ENCODE measurements around the gene CDK11B.
"Not testable (repeated sequence)": the region's sequence is repeated elsewhere in the genome, so short reads cannot be mapped to it uniquely, and the experiment has no call there.

Gene CDK11B

DNA sequence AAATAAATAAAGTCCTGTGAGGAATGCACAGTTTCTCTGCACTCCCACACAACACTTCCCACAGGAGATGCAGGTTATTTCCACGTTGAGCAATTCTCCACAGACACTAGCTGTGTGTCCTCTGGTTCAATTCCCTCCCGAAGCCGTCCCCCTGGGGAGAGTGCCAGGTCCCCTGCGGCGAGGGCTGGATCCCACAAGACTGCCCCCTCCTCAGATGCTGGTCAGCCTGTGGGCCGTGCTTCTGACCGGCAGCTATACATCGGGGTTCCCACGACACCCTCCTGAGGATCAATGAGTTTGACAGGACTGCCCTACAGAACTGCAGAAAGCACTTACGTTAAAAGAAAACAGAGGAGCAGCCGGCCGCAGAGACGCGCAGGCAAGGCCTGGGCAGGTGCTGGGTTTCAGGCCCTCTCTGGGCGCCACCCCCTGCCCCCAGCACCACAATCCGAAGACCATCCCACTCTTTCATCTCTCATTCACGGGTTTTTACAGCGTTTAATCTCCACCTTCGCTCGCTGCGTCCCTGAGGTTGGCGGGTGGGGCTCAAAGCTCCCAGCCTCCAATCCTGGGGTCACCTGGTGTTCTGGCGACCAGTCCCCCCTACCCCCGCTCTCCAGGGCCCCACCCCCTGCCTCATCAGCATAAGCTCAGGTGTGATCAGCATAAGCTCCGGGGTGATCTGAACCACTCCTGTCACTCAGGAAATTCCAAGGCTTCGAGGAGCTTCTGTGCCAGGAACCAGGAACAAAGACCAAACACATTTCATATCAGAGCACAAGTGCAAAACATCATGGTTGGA lies 24.5 kb upstream of the CDK11B start:
- no peak for DNase-seq

DNA sequence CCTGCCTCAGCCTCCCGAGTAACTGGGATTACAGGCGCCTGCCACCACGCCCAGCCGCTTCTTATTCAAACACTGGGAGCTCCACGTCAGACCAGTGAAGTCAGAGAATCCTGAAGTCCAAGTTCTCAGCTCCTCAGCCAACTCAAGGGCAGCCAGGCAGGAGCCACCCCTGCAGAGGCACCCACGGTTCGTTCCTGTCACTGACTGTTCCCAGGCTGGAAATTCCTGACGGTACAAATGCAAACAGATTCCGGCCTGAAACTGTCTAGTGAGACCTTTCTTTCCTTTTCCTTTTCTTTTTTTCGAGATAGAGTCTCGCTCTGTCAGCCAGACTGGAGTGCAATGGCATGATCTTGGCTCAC lies 22.1 kb upstream of the CDK11B start:
- DNase-seq, result no peak

- DNase-seq, result no peak
These were observed 21.5 kb upstream of the CDK11B start for GRCh38 chr1:1680031-1680911.

DNA sequence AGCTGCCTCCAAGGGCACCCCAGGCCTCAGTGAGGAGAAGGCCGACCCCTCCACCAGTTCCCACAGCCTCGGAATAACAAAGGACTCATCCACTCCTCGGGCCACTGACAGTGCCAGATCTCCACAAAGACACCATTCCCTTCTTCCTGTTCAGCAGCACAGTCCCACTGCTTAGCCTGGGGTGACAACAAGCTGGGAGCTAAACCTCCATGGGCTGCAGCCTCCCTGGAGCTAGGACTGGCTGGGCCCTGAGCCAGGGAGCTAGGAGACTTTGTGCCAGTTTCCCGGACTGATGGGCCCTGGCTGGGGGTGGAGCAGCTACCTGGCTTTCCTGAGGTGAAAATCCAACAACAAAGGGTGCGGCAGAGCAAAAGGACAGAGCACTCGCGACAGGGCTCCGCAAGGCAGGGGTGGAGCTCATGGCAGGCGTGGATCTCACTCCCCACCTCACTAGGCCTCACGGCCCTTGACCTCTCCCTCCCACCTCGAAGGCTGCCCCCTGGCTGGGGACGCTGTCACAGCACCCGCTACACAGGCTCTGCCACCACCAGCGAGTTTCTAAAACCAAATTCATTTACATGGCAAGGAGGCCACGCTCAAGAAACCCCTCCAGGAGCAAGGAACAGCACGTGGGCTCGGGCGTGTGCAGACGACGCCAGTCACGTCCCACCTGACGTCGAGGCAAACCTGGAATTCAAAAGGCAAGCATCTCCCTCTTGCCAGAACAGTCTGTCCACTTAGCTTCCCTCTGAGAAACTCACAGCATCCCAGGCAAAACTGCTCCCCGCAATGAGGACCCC lies 20.0 kb upstream of the CDK11B start:
- DNase-seq, result no peak

DNA sequence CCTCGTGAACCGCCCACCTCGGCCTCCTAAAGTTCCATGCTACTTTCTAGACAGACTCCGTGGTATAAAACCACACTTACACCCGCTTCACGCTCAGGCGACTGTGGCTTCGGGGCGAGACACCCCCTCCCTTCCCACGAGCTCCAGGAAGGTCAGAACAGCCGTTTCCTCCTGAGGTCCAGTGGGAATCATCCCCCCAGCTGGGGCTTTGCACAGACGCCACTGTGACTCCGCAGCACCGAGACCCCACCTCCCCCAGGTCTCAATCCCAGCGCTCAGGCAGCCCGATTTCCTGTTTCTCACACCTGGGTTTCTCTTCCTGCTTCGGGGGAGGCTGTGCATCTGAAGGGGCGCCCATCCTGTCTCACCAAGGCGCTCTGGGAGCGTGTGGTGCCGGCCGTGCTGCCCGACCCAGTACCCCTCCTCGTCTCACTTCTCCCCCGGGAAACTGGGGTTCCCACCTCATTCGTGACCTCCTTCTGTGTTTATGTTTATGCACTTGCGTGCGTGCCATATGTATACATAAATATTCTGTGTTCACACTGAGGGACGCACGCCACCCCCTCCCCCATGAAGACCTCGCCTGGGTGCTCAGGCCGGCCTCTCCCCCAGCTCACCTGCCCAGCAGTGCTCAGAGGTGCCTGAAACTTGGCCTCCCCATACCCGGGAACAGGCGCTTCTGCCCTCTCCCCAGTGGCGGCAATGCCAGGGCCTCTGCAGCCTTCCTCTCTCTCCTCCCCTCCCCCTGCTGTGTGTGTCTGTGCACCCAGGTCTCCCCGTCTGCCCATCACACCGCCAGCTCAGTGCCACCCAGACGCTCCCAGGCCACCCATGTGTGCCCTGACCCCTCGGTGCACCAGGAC lies 19.1 kb upstream of the CDK11B start:
- DNase-seq, result no peak

DNA sequence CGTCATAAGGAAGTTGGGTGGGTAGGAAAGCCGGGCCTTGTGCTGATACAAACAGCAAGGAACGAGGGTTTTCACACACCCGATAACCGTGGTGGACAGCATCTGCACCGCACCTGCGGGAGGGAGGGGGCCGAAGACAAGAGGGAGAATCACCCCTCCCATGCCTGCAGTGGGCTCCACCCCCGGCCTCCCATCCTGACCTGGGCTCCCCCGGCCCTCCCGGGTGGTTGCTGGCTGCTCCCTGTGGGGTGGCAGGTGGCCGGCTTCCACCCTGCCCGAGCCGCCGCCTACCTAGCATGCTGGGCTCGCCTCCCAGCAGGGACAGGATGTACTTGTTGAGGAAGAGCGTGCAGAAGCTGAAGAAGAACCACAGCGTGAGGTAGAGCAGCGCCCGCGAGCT lies 17.3 kb upstream of the CDK11B start:
- DNase-seq, result not testable (repeated sequence)

DNA sequence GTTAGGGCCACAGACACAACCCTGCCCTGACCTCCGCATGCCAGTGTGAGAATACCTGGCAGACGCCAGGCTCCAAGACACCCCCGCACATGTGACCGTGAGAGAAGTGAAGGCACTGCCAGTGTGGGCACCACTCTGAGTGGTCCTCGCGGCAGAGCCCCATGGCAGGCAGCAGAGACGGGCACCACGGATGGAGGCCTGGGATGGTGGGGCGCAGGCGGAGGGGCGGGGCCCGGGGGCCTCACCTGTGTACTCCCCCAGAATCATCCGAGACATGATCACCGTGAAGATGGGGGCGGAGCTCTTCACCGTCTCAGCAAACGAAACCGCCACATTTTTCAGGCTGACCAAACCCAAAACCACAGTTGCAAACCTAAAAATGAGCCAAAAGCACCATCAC lies 16.4 kb upstream of the CDK11B start:
- not testable (repeated sequence) for DNase-seq

DNA sequence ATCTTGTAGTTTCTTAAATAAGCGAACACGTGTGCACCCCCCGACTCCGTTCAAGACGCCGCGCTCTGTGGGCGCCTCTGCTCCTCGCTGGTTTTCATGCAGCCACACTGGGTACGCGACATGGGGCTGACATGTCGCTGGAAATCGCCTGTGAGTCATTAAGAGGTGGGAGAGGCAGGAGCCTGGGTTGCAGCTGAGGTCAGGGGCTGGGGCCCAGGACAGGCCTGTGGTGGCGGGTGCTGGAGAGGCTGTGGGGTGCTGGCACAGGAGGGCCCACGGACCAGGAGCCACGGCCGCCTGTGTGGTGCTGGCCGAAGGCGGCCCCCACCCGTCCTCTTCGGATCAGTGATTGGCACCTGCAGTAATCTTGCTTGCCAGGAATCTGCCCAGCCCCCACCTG lies 16.0 kb upstream of the CDK11B start:
- DNase-seq, result not testable (repeated sequence)

DNA sequence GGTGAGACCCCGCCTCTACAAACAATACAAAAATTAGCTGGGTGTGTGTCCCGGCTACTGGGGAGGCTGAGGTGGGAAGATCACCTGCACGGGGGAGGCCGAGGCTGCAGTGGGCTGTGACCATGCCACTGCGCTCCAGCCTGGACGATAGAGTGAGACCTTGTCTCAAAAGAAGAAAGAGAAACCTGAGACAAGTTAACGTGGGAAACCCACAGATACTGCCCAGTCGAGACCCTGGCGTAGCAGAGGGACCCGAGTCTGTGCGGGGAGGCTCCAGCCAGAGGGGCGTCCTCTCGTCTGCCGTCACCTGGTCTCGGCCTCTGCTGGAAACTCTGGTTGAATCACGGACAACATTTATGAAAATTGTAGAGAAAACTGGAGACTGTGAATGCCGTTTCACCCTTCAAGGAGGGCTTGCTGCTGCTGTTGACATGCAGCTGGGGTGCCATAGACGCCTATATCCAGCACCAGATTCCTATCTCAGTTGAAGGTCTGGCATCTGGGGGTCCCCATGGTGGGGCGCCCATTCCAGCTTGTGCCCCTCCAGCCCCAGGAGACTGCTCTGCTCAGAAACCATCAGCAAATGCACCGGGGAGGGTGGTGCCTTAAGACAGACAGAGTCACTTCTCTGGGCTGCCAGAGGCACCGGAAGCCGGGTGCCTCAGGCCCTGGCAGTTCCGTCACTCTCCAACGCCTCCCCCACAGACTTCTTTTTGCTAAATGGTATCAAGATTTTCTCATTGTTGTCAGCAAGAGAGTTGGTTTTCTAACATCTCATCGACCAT lies 13.6 kb upstream of the CDK11B start:
- no peak for DNase-seq

- no peak for DNase-seq
These were observed 12.7 kb upstream of the CDK11B start for GRCh38 chr1:1671365-1672119.

DNA sequence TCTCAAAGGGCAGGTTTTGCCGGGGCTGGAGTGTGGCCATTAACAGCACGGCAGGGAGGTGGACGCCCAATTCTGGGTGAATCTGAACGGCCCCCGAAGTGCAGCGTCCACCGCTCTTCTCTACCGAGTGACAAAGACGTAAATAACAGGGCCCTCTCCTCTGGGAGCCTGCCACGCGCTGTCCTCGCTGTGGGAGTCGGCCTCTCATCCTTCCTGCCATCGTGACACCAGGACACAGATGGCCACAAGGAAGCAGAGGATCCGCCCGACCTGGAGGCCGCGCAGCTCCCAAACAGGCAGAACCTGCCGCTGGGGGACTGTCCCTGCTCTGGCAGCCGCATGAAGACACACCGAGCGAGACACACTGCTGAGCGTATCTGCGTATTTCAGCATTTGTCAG lies 12.1 kb upstream of the CDK11B start:
- DNase-seq, result no peak

DNA sequence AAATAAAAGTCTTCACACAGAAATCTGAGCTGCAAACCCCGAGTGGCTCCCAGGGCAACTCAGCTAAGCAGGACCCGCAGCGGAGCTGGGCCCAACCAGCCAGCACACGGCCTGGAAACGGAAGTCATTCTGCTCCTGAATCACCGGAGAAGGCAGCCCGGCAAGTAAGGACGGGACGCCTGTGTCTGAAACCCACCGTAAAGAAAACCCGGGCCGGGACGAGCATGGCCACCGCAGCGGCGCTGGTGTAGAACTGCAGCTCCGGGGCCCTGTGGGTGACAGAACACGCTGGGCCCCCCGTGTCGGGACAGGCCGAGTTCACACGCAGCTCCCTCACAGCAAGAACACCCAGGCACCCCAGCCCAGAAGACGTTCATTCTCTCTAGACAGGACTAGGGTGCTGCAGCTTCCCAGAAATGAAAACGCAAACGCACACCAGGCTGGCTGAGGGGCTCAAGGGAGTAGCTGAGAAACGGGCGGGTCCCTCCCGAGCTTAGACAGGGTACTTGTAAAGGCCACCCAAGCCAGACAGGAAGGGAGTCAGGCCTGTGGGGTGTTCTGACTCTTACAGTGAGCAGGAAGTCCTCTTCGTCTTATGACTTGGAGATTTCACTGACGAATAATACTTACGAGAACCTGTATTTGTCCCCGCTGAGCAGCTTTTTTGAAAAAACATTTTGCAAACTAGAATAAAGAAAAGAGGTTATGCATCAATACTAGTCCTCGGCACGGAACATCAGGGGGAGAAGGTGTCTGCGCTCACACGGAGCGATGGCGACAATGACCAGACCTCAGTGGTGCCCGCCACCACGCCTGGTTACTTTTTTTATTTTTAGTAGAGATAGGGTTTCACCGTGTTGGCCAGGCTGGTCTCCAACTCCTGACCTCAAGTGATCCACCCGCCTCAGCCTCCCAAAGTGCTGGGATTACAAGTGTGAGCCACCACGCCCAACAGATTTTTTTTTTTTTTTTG lies 10.9 kb upstream of the CDK11B start:
- DNase-seq, result no peak

DNA sequence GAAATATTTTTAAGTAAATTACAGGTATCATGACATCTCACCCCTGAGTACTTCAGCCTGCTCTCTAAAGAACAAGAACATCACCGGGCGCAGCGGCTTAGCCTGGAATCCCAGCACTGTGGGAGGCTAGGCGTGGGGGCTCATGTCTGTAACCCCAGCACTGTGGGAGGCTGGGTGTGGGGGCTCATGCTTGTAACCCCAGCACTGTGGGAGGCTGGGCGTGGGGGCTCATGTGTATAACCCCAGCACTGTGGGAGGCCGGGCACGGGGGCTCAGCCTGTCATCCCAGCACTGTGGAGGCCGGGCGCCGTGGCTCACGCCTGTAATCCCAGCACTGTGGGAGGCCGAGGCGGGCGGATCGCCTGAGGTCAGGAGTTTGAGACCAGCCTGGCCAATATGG lies 7.7 kb upstream of the CDK11B start:
- no peak for DNase-seq

DNA sequence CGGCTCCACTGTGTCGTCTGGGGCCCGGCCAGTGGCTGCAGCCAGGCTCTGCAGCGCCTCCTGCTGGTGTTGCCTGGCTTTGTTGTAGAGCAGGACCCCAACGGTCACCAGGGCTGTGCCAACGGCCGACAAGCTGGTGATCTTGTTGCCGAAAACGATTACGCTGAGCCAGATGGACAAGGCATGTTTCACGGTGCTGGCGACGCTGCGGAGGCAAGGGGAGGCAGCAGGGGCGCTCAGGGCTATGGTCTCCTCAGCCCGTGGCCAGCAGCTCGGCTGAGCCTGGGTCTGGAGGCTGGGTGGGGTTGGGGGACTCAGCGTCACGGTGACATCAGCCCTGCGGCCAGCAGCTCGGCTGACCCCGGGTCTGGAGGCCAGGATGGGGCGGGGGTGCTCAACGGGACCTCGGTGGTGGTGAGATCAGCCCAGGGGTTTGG lies 7.0 kb upstream of the CDK11B start:
- no peak for DNase-seq

GRCh38 chr1:1664941-1665814 lies 6.4 kb upstream of the CDK11B start:
- DNase-seq, result no peak

DNA sequence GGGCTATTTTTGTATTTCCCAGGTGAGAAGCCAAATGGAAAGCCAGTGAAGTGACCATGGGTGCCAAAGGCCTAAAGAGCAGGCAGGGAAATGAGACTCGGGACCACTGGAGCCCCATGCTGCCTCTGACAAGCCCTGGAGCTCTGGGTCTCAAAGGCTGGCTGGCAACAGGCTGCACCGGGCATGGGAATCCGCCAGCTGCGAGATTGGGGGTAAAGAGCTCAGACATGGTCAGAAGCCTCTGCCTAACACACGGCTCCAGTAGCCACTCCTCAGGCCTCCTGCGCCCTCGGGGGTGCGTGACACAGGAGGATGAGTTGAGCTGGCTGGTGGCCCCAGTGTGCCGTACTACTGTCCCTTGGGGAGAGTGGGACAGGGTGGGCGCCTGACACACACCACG lies 5.5 kb upstream of the CDK11B start:
- not testable (repeated sequence) for DNase-seq

- not testable (repeated sequence) for DNase-seq
These were observed 4.2 kb upstream of the CDK11B start for GRCh38 chr1:1662830-1663560.
